Stimulated activated CD4-positive, alpha-beta T cell treated with anti-CD3 and anti-CD28 coated beads, Interleukin-1b, Interleukin-23, amount 100 ng/mL, for 4 hours (primary cell): Measurements from ENCODE around the gene MPHOSPH9.
A peak's percentile ranks its signal among the peaks of the same experiment; 100 is the strongest.

Experiments used
- DNase-seq, 2 donors: peaks; one replicate each; pipeline ENCODE4 v3.0.0-alpha.2; 2020; ENCODE audit warnings: low read depth in 2 of 2

The MPHOSPH9 gene

DNA sequence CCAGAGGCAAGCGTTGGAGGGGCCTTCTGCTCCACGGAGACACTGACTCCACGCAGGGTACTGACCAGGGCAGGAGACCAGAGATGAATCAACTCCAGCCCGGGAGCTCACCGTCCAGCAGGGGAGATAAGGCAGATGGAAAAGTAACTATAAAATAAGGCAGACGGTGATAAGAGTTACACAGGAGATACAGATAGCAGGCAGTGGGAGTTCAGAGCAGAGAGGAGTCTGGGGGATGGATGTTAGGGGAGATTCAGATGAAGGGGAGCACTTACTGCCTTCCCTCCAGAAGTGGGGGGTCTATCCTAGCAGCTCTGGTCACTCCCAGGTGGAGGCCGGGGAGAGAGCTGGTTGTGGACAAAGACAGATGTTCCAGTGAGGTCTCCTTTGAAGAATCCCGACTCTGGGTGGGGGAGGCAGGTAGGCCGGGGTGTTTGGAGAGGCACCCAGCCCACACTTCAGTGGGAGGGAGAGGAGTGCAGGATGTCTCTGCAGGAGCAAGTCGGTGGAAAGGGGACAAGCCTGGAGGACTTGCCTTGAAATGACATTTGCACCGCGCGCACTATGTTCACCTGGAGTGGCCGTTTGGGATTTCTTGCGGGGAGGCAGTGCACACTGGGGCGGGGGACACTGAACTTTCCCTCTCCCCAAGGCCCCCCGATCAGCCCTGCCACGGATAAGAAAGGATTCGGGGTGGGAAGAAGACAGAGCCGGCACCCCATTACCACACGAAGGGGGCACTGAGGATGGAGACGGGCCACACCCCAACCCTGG lies 83.3 kb downstream of the MPHOSPH9 start:
- DNase-seq, result peak in 1 of 2 donors; percentile 3

DNA sequence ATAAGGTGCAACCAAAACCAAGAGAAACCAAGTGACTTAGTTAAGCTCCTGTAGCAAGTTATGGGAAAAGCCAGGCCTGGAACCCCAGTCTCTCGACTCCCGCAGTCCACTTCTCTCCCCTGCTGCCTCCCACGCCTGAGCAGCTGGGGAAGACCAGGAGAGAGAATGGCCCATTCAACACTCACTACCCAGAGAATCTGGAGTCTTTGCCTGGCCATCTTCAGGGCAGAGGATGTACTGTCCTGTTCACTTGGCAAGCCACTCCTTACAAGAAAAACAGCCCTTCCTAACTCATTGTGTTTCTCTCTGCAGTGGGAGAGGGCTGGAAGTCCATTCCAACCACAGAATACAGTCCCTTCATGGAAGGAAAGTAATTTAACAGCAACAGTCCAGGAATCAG lies 83.9 kb downstream of the MPHOSPH9 start:
- DNase-seq, result no peak

DNA sequence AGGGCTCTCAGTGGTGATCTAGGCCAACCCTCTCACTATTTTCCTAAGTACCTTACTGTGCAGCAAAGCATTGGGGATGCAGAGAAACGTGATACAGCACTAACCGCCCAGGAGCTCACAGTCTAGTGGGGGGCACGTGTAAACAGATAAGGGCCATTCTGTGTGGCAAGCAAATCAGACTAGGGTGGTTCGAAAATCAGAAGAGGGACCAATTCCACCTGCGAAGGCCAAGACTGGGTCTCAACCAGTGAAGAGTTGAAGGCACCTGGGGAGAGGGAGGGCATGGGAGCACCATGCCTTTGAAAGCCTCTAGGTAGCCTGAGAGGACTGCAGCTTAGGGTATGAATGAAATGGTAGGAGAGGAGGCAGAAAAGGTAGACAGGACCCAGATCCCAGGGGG lies 84.3 kb downstream of the MPHOSPH9 start:
- DNase-seq, result no peak

DNA sequence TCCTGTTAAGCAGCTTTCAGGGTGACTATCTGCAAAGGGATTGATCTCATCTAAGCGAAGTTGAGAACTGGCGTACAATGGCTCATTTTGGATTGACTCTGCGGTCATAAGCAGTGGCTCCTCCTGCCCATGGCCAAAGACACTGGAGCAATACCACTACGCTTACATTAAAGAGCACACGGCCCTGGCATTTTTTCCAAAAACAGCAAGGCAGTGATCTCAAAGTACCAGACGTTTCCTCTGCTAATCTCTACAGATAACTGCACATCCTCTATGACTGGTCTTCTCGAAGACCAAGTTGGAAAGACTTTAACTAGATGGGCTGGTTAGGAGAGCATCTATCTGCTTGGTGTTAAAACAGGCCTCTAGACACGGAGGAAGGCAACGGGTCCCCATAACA lies 84.7 kb downstream of the MPHOSPH9 start:
- DNase-seq, result no peak

DNA sequence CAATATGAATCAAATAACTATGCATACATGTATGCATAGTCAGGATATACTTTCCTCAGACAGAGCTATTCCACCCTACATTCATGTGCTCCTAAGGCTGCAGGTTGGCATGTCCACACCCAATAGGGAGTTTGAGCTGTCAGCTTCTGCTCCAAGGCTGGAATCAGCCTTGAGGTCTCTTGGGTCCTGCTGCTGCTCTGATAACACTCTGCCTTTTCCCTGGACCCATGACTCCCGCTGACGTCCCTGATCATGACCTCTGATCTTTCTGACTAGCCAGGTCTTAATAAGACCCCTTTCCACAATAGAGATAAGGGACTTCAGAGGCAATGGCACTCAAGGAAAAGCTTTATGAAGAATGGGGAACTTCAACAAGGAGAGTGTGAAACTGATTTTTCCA lies 87.7 kb downstream of the MPHOSPH9 start:
- no peak for DNase-seq

DNA sequence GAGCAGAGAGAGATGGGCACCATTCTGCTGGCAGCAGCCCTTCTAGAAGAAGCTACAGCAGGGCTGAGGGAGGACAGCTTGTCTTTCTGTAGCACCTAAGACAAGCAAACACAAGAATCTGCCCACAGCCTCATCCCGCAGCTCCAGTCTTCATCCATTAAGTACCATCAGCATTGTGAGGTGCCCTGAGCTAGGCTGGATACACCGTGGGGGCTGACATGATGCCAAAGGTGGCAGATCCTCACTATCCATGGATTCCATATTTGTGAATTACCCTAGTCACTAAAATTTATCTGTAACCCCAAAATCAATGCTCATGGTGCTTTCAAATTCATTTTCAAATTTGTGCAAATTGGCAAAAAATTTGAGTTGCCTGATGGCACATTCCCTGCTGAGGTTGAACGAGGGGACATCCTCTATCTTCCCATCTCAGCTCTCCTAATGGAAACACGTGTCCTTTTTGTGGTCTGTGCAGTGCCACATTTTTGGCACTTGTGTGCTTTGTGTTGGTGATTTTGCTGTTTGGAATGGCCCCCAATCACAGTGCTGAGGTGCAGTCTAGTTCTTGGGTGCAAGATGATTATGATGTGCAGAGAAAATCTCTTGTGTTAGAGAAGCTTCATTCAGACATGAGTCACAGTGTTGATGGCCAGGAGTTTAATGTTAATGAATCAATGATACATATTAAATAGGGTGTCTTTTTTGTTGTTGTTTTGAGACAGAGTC lies 89.0 kb downstream of the MPHOSPH9 start:
- DNase-seq, result no peak

DNA sequence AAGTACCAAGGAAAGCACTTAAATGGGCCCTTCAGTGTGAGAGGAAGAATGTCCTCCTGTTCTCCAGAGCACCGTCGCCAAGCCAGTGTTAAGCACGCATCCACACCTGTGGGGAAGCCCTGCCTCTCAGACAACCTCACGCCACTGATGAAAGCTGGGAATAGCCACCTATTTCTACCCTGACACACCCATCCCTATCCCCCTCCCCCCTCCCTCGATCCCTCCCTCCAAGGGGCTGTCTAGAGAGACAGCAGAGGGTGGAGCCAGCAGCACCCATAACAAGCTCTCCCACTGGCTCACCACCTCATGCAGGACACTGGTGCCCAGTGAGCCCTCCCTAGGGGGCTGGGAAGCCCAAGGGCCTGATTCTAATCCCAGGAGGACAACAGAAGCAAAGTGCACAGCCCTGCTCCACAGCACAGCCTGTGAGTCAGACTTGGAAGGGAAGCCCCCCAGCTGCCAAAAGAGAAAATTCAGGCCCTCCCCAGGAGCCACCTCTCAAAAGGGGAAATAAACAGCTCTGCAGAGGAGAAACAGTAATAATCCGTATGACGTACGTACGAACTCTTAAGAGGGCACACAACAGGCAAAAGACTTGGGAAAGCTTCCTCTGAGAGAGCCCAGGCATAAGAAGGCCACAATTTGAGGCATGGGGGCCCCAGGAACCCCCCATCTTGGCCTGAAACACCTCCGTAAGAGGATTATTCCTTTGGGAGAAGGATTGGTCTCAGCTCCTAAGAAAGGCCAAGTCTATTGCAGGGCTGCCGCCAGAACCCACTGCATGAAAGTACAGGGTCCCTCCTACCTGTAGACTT lies 89.8 kb downstream of the MPHOSPH9 start:
- DNase-seq, result no peak

DNA sequence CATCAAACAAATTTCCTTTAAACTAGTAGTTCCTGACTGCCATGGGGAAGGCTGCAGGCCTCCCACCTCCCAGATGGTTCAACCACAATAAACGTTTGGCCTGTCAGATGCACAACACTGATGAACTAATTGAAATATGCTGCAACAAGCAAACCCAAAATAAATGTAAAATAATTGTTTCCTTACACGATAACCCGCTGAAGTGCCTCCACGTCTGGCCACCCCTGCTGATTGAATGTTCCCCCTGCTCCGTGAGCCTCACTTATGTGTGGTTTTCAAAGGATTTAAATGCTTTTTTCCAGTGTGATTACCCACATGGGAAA lies 90.5 kb downstream of the MPHOSPH9 start:
- DNase-seq, result no peak

DNA sequence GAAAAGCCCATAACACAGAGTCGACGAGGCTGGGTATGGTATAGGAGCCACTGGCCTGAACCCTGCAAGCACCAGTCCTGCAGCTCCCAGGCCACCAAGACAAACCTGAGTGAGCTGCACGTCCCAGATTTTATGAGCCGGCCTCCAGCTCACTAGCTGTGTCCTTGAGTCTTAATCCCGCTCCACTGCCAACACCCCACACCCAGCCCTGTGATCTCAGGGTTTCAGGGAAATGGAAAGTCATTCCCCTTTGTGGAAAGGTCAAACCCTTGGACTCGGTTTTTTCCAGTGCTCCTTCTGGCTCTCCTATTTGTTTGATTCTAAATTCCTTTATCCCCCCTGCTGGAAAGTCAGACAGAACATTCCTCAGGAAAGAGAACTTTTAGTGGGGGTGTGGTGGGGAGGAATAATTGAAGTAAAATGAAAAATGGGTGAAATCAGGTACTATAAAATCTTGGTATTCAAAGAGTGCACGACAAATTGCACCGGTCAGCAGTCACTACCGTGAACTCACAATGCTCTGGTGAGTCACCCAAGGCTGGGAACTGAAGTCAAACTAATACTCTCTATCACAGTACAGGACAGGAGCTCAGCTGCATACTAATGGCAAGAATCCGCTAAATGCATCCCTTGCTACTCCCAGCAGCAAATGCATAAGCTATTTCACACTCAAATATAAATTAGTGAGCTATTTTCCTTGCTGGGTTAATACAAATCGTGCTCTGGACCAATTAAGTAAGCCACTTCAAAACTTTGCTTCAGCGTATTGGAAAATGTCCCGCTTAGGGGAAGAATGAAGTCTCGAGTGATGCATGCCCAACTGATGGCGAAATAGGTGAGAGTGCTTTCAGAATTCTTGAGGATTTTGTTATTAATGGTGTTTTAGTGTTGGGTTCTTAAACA lies 91.1 kb downstream of the MPHOSPH9 start:
- DNase-seq, result no peak

DNA sequence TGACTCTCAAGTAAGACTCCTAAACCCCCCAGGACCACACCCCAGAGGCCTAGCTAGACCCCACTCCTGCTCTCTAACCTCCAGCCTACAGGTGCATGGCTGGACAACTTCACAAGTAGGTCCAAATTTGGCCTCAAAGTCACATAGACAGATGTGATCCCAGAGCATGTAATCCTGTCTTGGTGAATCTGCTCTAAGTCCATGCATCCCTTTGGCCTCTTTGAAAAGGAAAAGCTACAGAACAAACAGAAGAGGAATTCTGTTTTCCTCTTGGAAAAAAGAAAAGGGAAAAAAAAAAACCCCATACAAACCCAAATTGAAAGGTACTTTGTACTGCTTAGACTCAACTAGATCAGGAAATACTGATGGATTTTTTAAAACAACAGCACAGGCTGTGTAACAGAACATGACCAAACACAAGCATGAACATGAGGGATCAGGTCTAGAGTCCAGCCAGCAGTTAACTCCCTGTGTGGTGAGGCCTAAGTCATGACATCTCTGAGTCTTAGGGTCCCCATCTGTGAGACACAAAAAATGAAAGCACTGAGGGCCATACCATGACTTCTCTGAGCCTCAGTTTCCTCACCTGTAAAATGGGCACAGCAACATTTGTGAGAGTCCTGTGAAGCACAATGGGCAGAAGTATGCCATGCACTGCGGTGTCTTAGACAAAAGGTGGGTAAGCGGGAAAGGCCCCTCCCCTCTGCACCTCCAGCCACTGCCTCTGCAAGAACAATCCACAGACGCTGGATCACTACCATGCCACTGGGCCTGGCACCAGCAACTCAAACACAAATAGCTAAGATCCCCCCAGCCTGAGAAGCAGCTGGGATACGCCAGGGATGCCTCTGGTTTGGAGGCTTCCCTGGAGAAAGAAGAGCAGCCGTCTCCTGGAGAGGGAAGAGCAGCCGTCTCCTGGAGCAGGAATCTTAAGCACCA lies 92.0 kb downstream of the MPHOSPH9 start:
- no peak for DNase-seq

DNA sequence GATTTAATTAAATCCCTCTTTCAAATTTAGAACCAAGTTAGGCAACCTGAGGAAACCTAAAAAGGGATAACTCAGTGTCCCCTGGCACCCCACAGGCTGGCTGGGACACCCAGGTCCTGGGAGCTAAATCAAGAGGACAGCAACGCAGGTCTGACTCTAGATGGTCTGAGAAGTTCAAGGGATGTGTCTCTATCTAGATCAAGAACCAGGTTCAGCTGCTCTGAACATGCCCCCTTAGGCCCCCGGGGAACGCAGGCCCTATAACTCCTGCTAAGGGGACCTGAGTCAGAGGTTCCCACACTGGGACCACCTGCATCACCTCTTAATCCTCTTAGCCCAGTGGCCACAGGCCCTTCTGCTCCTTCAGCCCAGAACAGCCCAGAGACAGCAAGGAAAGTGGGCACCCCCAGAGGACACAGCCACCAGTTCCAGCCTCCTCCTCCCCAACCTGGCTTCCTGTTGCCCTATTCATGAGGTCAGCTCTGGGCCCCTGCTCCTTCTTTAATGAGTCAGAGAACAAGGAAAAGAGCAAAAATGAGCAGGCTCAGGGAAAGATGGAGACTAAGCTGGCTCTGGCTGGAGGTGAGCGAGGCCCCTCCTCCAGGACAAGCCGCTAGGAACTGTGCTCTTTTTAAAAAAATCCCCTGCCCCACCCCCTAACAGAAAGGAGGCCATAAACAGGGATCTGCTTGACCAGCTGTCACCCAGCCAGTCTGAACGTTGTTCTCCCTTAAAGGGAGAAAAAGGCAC lies 92.8 kb downstream of the MPHOSPH9 start:
- DNase-seq, result no peak

DNA sequence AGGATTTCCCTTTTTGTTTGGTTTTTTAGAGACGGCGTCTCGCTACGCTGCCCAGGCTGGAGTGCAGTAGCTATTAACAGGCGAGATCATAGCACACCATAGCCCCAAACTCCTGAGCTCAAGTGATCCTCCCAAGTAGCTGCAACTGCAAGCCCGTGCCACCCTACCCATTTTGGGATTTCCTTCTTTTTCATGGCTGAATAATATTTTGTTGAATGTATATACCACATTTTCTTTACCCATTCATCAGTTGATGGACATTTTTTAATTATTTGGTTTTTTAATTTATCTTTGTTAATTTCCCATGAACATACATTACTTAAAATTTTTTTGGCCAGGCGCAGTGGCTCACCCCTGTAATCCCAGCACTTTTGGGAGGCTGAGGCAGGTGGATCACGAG lies 97.3 kb downstream of the MPHOSPH9 start:
- DNase-seq, result no peak

DNA sequence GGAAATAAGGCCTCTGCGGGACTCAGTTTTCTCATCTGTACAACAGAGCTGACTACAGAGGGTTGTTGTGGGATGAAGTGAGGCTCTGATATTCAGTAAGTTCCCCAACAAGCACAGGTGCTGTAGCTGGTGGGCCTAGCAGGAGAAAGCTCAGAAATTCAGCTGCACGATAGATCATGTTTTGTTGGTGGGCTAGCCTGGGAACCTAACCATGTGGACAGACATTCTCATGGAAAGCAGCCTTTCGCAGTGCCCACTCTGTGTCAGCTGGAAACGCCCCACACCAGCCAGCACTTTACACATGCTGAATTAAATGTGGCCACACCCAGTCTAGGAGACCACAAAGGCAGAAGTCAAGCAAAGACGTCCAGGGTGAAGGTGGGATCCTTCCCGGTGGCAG lies 98.1 kb downstream of the MPHOSPH9 start:
- no peak for DNase-seq

DNA sequence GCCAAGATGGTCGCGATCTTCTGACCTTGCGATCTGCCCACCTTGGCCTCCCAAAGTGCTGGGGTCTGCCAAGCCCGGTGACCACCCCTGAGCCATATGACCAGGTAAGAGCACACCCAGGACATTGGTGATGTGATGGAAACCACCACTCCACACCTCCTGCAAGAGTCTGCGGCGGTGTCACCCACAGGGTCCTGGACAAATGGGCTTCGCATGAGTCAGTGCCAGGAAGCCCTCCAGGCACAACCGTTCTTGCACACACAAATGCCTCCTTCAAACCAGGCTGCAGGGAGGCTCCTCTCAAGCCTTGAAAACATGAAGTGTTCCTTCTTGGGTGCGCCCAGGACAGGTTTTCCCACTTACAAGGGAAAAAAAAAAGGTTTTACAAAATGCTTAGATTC lies 98.7 kb downstream of the MPHOSPH9 start:
- DNase-seq, result no peak

DNA sequence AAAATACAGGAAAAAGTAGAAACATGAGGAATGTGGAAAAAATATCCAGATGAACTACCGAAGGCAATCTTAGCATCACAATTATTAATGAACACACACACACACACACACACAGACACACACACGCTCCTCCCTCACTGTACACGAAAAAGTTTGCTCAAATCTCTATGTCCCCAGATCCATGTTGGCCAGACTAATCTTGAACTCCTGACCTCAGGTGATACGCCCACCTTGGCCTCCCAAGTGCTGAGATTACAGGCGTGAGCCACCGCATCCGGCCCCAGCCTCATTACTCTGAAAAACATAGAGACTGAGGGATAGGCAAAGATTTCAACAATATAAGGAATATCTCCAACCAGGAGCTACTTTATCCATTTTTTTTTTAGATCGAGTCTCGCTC lies 99.2 kb downstream of the MPHOSPH9 start:
- DNase-seq, result no peak

DNA sequence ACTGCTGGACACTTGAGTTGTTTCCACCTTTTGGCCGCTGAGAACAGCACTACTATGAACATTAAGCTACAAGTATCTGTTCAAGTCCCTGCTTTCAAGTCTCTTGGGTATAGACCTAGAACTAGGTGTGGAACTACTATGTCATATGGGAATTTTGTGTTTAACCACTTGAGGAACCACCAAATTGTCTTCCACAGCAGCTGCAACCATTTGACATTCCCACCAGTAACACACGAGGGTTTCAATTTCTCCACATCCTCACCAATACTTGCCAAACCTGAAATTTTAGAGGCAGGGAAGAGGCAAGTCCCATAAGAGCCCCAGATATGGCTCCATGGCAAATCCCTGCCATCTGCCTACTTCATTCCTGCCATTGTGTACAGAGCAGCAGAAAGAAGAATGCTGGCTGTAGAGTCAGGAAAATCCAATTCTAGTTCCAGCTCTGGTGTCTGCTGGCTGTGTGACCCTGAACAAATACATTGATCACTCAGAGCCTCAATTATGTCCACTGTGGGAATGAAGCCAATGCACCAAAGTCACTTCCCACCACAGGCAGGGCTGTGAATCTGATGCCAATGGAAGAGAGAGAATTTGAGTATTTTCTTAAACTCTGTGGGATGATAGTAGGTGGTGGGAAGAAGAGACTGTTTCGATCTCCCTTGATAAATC lies 99.9 kb downstream of the MPHOSPH9 start:
- no peak for DNase-seq

DNA sequence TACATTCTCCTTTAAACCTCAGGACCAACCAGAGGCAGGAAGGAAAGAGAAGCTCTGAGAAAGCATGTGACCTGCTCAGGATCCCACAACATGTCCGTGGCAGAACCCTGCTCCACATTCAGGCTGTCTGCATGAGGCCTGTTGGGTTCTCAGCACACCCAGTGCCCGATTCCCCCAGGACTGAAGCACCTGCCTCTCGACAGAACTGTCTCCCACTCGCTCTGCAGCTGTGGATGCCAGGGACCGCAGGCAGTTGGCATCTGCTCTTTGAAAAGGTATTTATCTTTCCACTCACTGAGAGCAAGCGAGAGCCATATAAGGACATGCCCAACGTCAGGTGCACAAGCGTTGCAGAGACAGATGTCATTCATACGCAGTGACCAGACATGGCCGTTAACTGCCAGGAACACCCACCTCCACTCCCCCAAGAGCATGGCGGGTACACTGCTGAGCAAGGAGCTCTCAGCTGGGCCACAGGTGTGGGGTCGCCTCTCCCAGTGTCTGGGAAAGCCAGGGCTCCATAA lies 101.0 kb downstream of the MPHOSPH9 start:
- DNase-seq, result no peak

DNA sequence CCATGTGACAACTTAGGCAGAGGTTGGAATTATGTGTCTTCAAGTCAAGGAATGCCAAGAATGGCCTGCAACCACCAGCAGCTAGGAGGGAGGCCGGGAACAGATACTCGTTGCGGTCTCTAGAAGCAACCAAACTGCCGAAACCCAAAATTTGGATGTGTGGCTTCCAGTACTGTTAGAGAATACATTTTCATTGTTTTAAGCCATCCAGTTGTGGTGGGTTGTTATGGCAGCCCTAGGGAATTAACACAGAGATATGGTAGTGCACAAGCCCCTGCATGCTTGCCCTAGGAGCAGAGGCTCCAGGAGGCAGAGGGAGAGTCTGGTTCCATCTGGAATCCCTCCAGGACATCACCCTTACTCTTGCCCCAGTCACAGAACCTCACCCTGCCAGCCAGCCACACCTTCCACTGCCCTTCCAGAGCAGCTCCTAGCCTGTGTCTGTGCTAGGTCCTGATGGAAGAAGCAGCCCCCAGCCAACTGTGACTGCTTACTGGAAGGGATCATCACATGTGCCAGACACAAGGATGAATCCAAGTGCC lies 101.6 kb downstream of the MPHOSPH9 start:
- no peak for DNase-seq

DNA sequence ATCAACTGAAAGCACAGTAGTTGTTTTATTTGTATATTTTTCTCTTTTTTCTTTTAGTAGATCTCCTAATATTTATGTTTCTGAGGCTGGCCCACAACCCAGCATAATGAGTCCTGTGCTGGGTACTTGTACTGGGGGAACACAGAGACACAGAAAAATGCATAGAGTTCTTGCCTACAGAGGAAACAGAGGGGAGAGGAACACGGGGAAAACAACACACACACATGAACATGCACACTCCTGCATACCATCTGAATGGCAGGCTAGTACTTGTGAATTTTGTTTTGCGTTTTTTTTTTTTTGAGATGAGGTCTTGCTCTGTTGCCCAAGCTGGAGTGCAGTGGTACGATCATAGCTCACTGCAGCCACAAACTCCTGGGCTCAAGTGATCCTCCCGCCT lies 103.3 kb downstream of the MPHOSPH9 start:
- no peak for DNase-seq
